ENCODE results near the gene CDH23.

DNA sequence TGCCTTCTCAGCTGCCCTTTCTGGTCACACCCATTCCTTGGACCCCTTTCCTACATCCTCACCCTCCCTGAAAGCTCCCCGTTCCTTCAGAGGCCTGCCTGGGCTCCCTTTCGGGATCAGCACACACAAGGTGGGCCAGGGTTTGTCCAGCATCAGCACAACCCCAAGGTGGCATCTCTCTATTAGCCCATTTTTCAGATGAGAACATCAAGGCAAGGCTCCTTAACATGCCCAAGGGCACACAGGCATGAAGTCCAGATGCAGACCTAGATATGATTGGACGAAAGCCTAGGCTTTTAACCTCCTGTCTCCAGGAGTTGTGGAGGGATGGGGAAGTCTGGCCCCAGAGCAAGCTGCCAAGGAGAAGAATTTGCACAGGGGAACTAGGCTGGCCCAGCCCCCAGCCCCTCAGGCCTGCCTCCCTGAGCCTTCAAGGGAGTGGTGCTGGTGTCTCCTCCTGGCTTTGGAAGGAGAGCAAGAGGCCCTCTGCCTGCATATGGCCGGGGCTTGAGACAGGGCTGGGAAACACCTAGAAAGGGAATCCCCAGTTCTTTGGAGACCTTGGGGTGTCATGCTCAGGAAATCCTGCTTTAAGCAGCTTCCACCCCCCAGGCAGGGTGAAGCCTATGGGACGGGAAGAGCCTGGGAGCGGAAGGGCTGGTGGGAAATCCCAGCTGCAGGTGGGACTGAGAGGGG lies 385.6 kb downstream of the CDH23 start:
- TF ChIP-seq CTCF (IDR thresholded peaks at IDR 0.05) (no peak), EP300 (IDR thresholded peaks at IDR 0.05) (no peak), POLR2A (IDR thresholded peaks at IDR 0.05; ENCODE audit: low read depth) (no peak)
